Neural cell (in vitro differentiated cells): Measurements from ENCODE around the gene TTC9. TPM values are rescaled to one million over a fixed set of nuclear protein-coding genes. Genes with fewer than 3 reads are reported as not detected.

ENCODE experiments used
- H2AFZ ChIP-seq: fragments of 200-600, 300-800 bp; sonication (generic), shearing (Covaris generic); 2 replicates; pipeline ENCODE4 v1.6.0; 2014; ENCODE audit warnings: low read depth, mild to moderate bottlenecking, antibody characterized with exemption, low read length, moderate library complexity
- H3F3A ChIP-seq: fragments of 200-600 bp; shearing (Covaris generic); 2 replicates; pipeline ENCODE4 v1.6.1; 2016; ENCODE audit warnings: mild to moderate bottlenecking, moderate library complexity, mixed read lengths, antibody characterized with exemption, low read length; ENCODE audit not compliant: insufficient read depth, poor library complexity, severe bottlenecking
- H3K27ac ChIP-seq: fragments of 200-600, 300-800 bp; sonication (generic), shearing (Covaris generic); 2 replicates; pipeline ENCODE4 v1.5.1; 2014; ENCODE audit warnings: mild to moderate bottlenecking, low read length, moderate library complexity
- H3K27me3 ChIP-seq: fragments of 300-800, 200-600 bp; sonication (generic), shearing (Covaris generic); 2 replicates; pipeline ENCODE4 v1.6.0; 2014; ENCODE audit warnings: mild to moderate bottlenecking, low read depth, low read length, moderate library complexity; ENCODE audit not compliant: insufficient read depth
- H3K36me3 ChIP-seq: fragments of 300-800, 200-600 bp; sonication (generic), shearing (Covaris generic); 2 replicates; pipeline ENCODE4 v1.5.1; 2014; ENCODE audit warnings: mild to moderate bottlenecking, antibody characterized with exemption, low read length, moderate library complexity; ENCODE audit not compliant: insufficient read depth
- H3K4me2 ChIP-seq: fragments of 300-800, 200-600 bp; sonication (generic), shearing (Covaris generic); 2 replicates; pipeline ENCODE4 v1.6.0; 2014; ENCODE audit warnings: mild to moderate bottlenecking, low read length
- H3K4me3 ChIP-seq: fragments of 300-800, 200-600 bp; sonication (generic), shearing (Covaris generic); 2 replicates; pipeline ENCODE4 v1.5.1; 2014; ENCODE audit warnings: mild to moderate bottlenecking, low read length, moderate library complexity
- H3K79me2 ChIP-seq: fragments of 200-600 bp; shearing (Covaris generic); replicated peaks from 2 replicates; pipeline ENCODE4 v1.6.0; 2014; ENCODE audit warnings: mild to moderate bottlenecking, low read length, moderate library complexity; ENCODE audit not compliant: insufficient read depth
- H3K9ac ChIP-seq: fragments of 300-800, 200-600 bp; sonication (generic), shearing (Covaris generic); 2 replicates; pipeline ENCODE4 v1.6.1; 2016; ENCODE audit warnings: mild to moderate bottlenecking, low read length, mixed read lengths
- H3K9me2 ChIP-seq: fragments of 200-600 bp; shearing (Covaris generic); 2 replicates; pipeline ENCODE4 v1.6.1; 2016; ENCODE audit warnings: mild to moderate bottlenecking, low read length, mixed read lengths; ENCODE audit not compliant: insufficient read depth
- H3K9me3 ChIP-seq: fragments of 200-600, 300-800 bp; sonication (generic), shearing (Covaris generic); 2 replicates; pipeline ENCODE4 v1.6.1; 2016; ENCODE audit warnings: mild to moderate bottlenecking, mixed run types, low read length, moderate library complexity, mixed read lengths
- H4K20me1 ChIP-seq: fragments of 200-600 bp; shearing (Covaris generic); 2 replicates; pipeline ENCODE4 v1.6.1; 2016; ENCODE audit warnings: mild to moderate bottlenecking, mixed run types; ENCODE audit not compliant: insufficient read depth
- EP300 ChIP-seq: fragments of 450-650 bp; conservative IDR thresholded peaks from 2 replicates; pipeline ENCODE4 v1.6.1; 2014; ENCODE audit warnings: antibody characterized with exemption, mild to moderate bottlenecking, moderate library complexity; ENCODE audit not compliant: poor library complexity, severe bottlenecking
- EZH2 ChIP-seq: fragments of 200-600, 300-800 bp; shearing (Covaris generic), sonication (generic); IDR thresholded peaks from 2 replicates; pipeline ENCODE4 v1.6.1; 2014; ENCODE audit warnings: antibody characterized with exemption, low read length, borderline replicate concordance, mild to moderate bottlenecking; ENCODE audit not compliant: insufficient read depth, poor library complexity, severe bottlenecking
- MXI1 ChIP-seq: fragments of 450-650 bp; conservative IDR thresholded peaks from 2 replicates; pipeline ENCODE4 v1.6.1; 2014; ENCODE audit warnings: antibody characterized with exemption, mild to moderate bottlenecking; ENCODE audit not compliant: poor library complexity, severe bottlenecking
- POLR2AphosphoS5 ChIP-seq: IDR thresholded peaks from 2 replicates; pipeline ENCODE4 v1.6.1; 2012
- RAD21 ChIP-seq: fragments of 450-650 bp; conservative IDR thresholded peaks from 2 replicates; pipeline ENCODE4 v1.6.1; 2014; ENCODE audit warnings: antibody characterized with exemption, mild to moderate bottlenecking, moderate library complexity
- SMC3 ChIP-seq: fragments of 450-650 bp; conservative IDR thresholded peaks from 2 replicates; pipeline ENCODE4 v1.6.1; 2014; ENCODE audit warnings: antibody characterized with exemption, mild to moderate bottlenecking, moderate library complexity; ENCODE audit not compliant: poor library complexity
- TAF1 ChIP-seq: IDR thresholded peaks from 2 replicates; pipeline ENCODE4 v1.6.1; 2012; ENCODE audit warnings: low read depth
- polyA plus RNA-seq: library from polyadenylated mRNA; depleted of rRNA; stranded (reverse); fragments of >200 nt; gene quantifications from 2 replicates; pipeline ENCODE4 v1.2.3, GENCODE V29; 2014
- TF ChIP-seq, protein P1 (sequence below): IDR thresholded peaks from 2 replicates; pipeline ENCODE4 v1.6.1; 2012; ENCODE audit warnings: borderline replicate concordance
- TF ChIP-seq, protein P2 (sequence below): fragments of 450-650 bp; IDR thresholded peaks from 2 replicates; pipeline ENCODE4 v1.5.1; 2014; ENCODE audit warnings: antibody characterized with exemption, mild to moderate bottlenecking, moderate library complexity; ENCODE audit not compliant: poor library complexity, severe bottlenecking

The TTC9 gene
- polyA plus RNA-seq, 1 donor from 2014 or later: 11.1 TPM

- Histone ChIP-seq H3K4me2 (no peak overlapping the region), H3K9me3 (no peaks in the 10 kb centered on the region)
Measured at GRCh38 chr14:70658899-70659298, 17.2 kb downstream of the TTC9 start.

GRCh38 chr14:70660967-70661893 lies 19.5 kb downstream of the TTC9 start:
- no peak overlapping the region for H3K27ac ChIP-seq
- H3K36me3 ChIP-seq: no peaks in the 10 kb centered on the region
- H3K79me2 ChIP-seq: peaks cover 13% of the 10 kb centered on the region
- no peaks in the 10 kb centered on the region for H3K9me2 ChIP-seq
- H3F3A ChIP-seq: no peaks in the 10 kb centered on the region
- no peak overlapping the region for H3K9ac ChIP-seq
- H3K9me3 ChIP-seq: no peaks in the 10 kb centered on the region
- H3K4me3 ChIP-seq: no peak overlapping the region
- H3K27me3 ChIP-seq: no peaks in the 10 kb centered on the region
- no peak overlapping the region for H2AFZ ChIP-seq
- H4K20me1 ChIP-seq: peaks cover 3% of the 10 kb centered on the region
- H3K4me2 ChIP-seq: no peak overlapping the region
- TF ChIP-seq, protein P1, sequence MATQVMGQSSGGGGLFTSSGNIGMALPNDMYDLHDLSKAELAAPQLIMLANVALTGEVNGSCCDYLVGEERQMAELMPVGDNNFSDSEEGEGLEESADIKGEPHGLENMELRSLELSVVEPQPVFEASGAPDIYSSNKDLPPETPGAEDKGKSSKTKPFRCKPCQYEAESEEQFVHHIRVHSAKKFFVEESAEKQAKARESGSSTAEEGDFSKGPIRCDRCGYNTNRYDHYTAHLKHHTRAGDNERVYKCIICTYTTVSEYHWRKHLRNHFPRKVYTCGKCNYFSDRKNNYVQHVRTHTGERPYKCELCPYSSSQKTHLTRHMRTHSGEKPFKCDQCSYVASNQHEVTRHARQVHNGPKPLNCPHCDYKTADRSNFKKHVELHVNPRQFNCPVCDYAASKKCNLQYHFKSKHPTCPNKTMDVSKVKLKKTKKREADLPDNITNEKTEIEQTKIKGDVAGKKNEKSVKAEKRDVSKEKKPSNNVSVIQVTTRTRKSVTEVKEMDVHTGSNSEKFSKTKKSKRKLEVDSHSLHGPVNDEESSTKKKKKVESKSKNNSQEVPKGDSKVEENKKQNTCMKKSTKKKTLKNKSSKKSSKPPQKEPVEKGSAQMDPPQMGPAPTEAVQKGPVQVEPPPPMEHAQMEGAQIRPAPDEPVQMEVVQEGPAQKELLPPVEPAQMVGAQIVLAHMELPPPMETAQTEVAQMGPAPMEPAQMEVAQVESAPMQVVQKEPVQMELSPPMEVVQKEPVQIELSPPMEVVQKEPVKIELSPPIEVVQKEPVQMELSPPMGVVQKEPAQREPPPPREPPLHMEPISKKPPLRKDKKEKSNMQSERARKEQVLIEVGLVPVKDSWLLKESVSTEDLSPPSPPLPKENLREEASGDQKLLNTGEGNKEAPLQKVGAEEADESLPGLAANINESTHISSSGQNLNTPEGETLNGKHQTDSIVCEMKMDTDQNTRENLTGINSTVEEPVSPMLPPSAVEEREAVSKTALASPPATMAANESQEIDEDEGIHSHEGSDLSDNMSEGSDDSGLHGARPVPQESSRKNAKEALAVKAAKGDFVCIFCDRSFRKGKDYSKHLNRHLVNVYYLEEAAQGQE: no peak
- TF ChIP-seq MXI1 (no peak), EP300 (no peak), POLR2AphosphoS5 (no peak), SMC3 (no peak), TAF1 (no peak), EZH2 (no peak)
- TF ChIP-seq, protein P2, sequence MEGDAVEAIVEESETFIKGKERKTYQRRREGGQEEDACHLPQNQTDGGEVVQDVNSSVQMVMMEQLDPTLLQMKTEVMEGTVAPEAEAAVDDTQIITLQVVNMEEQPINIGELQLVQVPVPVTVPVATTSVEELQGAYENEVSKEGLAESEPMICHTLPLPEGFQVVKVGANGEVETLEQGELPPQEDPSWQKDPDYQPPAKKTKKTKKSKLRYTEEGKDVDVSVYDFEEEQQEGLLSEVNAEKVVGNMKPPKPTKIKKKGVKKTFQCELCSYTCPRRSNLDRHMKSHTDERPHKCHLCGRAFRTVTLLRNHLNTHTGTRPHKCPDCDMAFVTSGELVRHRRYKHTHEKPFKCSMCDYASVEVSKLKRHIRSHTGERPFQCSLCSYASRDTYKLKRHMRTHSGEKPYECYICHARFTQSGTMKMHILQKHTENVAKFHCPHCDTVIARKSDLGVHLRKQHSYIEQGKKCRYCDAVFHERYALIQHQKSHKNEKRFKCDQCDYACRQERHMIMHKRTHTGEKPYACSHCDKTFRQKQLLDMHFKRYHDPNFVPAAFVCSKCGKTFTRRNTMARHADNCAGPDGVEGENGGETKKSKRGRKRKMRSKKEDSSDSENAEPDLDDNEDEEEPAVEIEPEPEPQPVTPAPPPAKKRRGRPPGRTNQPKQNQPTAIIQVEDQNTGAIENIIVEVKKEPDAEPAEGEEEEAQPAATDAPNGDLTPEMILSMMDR: no peak

More at GRCh38 chr14:70658899-70659298, 17.2 kb downstream of the TTC9 start:
- H2AFZ ChIP-seq: no peak overlapping the region
- no peaks in the 10 kb centered on the region for H3K27me3 ChIP-seq
- no peak overlapping the region for H3K4me3 ChIP-seq
- H4K20me1 ChIP-seq: peaks cover 3% of the 10 kb centered on the region
- H3F3A ChIP-seq: no peaks in the 10 kb centered on the region
- H3K9me2 ChIP-seq: no peaks in the 10 kb centered on the region
- H3K9ac ChIP-seq: no peak overlapping the region
- H3K27ac ChIP-seq: no peak overlapping the region
- H3K79me2 ChIP-seq: peaks cover 17% of the 10 kb centered on the region
- H3K36me3 ChIP-seq: no peaks in the 10 kb centered on the region
- TF ChIP-seq EP300: no peak
- TF ChIP-seq, protein P1: no peak
- no peak for TF ChIP-seq EZH2
- no peak for TF ChIP-seq MXI1
- no peak for TF ChIP-seq RAD21
- TF ChIP-seq SMC3: no peak
- TF ChIP-seq TAF1: no peak
- TF ChIP-seq, protein P2: no peak
- TF ChIP-seq POLR2AphosphoS5: no peak
